Fibroblast of skin of right quadriceps (primary cell): Measurements from ENCODE around the gene PTPRQ.

Source experiments
- DNase-seq: peaks from one replicate; pipeline ENCODE4 v3.0.0-alpha.2; 2013

PTPRQ gene

DNA sequence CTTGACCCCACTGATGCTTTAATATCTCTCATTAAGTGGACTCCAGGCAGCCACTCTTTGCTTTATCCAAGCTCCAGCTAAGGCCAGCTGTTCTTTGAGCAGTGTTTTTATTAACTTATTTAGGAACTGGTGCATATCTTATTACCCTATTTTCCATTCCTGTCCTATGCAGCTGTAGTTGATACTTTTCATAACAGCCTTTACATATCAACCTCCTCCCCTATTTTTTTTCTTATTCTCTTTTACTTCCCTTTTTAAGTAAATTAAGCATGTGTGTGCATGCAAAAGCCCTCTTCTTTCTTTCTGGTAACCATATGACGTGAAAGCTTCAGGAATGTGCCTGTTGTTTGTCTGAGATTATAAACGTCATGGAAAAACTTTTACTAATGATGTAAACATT is 121.2 kb downstream of the PTPRQ start:
- DNase-seq, result peak; percentile 63

DNA sequence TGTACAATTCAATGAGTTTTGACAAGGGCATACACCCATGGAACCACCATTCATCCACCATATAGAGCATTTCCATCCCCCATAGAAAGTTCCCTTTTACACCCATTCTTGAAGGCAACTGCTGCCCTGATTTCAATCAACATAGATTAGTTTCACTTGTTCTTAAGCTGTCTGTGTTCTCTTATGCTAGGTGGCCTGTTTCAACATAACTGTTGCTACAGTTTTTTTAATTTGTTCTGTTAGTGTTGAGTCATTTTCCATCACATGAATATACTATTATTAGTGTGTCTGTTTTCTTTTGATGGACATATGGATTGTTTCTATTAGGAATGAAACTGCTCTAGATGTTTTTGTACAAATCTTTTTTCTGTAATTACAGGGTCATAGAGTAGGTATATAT is 123.4 kb downstream of the PTPRQ start:
- DNase-seq, result peak; percentile 41

DNA sequence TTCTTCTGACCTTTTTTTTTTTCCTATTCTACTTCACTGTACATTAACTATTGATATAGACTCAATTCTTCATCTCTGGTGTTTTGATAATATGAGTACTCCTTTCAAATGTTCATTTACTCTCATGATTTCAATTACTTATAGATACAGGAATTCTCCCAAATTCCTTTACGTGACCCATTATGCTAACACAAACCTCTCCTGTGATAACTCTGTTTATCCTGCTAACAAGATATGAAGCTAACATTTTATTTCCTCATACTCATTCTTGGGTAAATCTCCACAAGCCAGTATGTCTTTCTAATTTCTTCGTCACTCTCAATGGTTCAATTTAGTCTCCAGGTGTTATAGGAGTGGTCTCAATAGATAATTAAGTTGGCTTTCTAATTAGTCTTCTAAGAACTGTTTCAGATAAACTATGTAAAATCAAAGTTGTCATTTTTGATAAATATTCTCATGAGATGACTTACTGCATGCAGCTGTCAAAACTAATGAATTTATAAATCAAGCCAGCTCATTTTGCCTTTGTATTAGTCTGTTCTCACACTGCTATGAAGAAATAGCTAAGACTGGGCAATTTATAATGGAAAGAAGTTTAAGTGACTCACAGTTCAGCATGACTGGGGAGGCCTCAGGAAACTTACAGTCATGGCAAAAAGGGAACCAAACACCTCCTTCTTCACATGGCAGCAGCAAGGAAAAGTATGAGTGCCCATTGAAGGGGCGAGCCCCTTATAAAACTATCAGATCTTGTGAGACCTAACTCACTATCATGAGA is 132.8 kb downstream of the PTPRQ start:
- DNase-seq, result no peak

GRCh38 chr12:80580254-80580653 is 136.2 kb downstream of the PTPRQ start:
- DNase-seq, result peak; percentile 98

GRCh38 chr12:80581783-80582182 is 137.7 kb downstream of the PTPRQ start:
- peak; percentile 53 for DNase-seq

DNA sequence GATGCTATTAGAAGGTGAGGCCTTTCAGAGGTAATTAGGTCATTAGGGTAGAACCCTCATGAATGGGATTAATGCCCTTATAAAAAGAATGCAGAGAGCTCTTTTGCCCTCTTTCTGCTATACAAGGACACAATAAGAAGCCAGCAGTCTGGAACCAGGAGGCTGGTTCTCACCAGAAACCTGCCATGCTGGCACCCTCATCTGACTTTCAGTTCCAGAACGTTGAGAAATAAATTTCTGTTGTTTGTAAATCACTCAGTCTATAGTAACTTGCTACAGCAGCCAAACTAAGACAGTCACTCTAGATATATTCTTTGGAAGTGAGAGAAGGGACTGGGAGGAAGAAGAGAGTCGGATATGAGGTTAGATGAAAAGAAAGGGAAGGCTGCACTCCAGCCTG is 138.4 kb downstream of the PTPRQ start:
- no peak for DNase-seq

- DNase-seq, result no peak
These were observed 145.0 kb downstream of the PTPRQ start for GRCh38 chr12:80589077-80589476.

DNA sequence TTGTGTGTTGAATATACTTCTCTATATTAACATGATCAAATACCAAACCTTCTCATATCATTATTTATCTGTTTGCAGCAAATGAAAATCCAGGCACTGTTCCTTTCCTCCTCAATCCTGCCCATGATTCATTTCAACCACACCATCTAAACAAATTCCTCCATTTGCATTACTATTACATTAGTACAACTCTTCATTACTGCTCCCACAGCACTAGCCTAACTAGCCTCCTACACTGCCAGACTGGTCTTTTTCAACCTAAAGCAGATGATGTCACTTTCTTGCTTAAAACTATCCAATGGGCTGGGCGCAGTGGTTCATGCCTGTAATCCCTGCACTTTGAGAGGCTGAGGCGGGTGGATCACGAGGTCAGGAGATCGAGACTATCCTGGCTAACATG is 146.1 kb downstream of the PTPRQ start:
- DNase-seq, result peak; percentile 58

DNA sequence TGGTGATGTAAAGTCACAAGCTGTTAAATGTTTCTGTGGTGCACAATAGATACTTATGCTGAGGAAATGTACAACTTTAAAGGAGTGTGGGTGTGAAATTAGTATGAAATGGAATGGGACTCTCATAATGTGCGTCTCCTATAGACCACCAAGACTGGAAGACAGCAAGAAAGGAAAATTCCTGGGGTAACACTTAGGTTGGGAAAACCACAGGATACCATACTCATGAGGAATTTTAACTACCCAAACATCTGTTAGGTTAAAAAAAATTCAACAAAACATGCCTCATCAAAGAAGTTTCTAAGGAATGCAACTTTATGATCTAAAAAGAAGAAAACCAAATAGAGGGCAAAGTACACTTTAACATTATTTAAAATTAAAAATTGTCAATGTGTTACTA is 149.7 kb downstream of the PTPRQ start:
- DNase-seq, result peak; percentile 98

GRCh38 chr12:80596509-80596908 is 152.5 kb downstream of the PTPRQ start:
- no peak for DNase-seq

DNA sequence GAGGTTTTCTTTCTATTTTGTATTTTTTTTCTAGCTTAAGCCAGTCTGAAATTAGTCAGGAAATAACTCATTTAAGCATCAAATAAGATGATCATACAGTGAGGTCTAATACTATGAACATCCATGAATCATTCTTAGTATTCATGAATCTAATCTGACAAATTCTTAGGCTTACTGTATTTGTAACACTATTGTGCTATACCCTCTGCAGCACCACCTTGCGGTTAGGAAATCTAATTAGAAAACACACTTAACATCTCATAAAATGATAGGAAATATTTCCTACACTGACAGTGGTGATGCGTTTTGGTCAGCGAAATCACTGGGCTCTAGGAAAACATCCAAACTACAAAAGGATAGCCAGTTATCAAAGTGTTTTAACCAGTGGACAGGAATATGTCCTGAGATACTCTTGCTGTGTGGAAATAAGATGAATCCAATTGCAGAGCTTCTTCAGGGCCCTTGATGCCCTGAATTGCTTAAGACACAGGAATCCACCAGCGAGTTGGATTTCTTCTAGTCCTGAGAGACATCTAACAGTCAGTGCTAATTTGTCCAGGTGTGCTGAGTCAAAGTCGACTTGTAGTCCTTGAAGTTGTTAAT is 154.1 kb downstream of the PTPRQ start:
- DNase-seq, result peak; percentile 84

- no peak for DNase-seq
These were observed 158.4 kb downstream of the PTPRQ start for GRCh38 chr12:80602455-80602854.

GRCh38 chr12:80607361-80608135 is 163.5 kb downstream of the PTPRQ start:
- no peak for DNase-seq

- DNase-seq, result no peak
These were observed 173.7 kb downstream of the PTPRQ start for GRCh38 chr12:80617733-80618132.

- no peak for DNase-seq
These were observed 176.2 kb downstream of the PTPRQ start for GRCh38 chr12:80620281-80620680.

DNA sequence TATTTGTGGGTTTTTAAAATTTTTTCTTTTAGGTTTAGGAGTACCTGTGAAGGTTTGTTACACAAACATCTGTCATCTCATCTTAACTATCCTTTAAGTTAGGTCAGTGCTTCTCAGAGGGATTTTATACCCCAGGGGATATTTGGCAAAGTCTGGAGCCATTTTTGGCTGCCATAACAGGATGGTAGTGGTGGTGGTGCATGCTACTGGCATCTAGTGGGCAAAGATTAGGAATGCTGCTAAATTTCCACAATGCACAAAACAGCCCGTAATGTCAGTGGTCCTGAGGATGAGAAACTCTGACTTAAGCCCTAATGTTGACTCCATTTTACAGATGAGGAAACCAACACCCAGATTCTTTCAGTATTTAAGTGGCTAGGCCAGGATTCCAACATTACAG is 178.2 kb downstream of the PTPRQ start:
- no peak for DNase-seq

DNA sequence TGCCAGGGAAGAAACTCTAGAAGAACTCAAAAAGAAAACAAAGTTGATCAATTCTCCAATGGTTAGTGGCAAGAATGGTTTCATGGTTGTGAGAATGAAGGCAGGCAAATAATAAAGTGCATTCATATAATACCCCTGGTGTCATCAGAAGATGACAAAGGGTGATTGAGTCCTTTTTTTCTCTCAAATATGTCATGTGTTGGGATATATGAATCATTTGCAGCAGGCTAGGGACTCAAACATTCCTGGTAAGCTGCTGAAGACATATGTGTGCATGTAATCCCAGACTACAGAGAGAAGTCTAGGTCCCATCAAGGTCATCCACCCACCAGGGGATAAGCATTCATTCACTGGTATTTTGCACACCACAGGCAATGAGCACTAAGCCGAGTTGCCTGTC is 181.0 kb downstream of the PTPRQ start:
- DNase-seq, result peak; percentile 23

- no peak for DNase-seq
These were observed 181.9 kb downstream of the PTPRQ start for GRCh38 chr12:80625901-80626300.

- DNase-seq, result peak; percentile 81
These were observed 183.7 kb downstream of the PTPRQ start for GRCh38 chr12:80627782-80628181.

DNA sequence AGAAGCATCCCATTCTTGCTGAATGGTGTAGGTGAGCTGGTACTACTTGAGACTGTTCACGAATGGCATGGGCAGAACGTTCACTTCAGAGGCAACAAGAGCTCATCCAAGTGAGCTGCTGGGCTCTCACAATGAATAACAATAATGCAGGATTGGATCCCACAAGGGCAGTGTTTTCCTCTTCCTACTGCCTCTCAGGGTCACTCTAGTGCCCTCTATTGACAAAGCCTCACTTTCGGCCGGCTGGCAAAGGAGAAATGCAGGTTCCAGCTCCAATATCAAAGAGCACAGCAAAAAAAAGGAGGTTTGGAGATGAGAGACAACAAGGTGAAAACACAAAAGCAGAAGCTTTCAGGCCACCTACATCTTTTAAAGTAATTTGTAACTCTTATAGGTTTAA is 188.8 kb downstream of the PTPRQ start:
- DNase-seq, result peak; percentile 4

DNA sequence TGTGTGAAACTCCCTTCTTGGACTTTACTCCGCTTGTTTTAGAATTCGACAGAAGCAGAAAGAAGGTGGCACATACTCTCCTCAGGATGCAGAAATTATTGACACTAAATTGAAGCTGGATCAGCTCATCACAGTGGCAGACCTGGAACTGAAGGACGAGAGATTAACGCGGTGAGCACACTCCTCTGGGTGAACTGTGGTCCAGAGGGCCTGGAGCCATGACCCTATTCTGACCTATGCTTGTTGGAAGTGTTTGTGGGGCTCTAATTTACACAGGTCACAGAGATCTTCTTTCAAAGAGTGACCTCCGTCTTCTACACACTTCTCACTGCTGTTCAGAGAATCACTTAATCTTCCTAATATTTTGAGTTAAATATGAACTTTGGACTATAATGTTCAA is 190.9 kb downstream of the PTPRQ start:
- no peak for DNase-seq

- DNase-seq, result peak; percentile 25
These were observed 192.8 kb downstream of the PTPRQ start for GRCh38 chr12:80636832-80637231.

GRCh38 chr12:80641936-80642335 is 197.9 kb downstream of the PTPRQ start:
- DNase-seq, result no peak

GRCh38 chr12:80643961-80644360 is 199.9 kb downstream of the PTPRQ start:
- peak; percentile 20 for DNase-seq
